Activated CD4-positive, alpha-beta T cell treated with anti-CD3 and anti-CD28 coated beads, Interleukin-2, Interleukin-6, amounts not matched to agents 100 ng/mL and 50 ng/mL, durations not matched to agents 16 hours and 8 hours (primary cell): Measurements from ENCODE around the gene CCN5.
A peak's percentile ranks its signal among the peaks of the same experiment; 100 is the strongest.

ENCODE experiments used
- DNase-seq: peaks from one replicate; pipeline ENCODE4 v3.0.0-alpha.2; 2020

CCN5 gene

DNA sequence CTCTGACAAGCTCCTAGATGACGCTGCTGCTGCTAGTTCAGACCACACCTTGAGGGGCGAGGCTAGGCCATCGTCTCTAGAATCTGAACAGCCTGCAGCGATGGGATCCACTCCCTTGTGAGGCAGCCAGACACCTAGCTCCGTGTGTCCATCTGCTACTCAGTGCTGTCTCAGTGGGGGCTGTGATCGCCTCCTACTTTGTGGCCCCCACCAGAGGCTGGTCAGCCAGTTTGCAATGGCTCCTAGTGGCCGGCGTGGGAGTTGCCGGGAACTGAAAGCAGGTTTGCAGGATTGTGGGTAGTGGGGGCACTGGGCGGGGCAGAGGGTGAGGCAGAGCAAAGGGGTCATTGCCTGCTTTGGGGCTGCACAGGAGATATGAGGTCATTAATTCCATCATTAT is 2.8 kb downstream of the CCN5 start:
- DNase-seq = no peak

GRCh38 chr20:44719841-44720240 is 4.7 kb downstream of the CCN5 start:
- DNase-seq = no peak

GRCh38 chr20:44720621-44720996 is 5.4 kb downstream of the CCN5 start:
- DNase-seq = no peak

GRCh38 chr20:44720997-44721784 is 6.0 kb downstream of the CCN5 start:
- DNase-seq = no peak

DNA sequence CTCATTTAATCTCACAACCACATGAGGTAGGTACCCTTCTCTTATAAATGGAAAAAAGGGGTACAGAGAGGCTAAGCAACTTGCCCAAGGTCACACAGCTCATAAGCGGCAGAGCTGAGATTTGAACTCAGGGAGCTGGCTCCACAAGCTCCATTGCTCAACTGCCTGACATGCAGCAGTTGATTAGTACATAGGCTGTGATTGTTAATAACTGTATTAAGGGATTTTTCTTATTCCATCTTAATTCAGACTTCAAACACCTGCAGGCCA is 6.6 kb downstream of the CCN5 start:
- DNase-seq = no peak

GRCh38 chr20:44722990-44723389 is 7.8 kb downstream of the CCN5 start:
- no peak for DNase-seq

DNA sequence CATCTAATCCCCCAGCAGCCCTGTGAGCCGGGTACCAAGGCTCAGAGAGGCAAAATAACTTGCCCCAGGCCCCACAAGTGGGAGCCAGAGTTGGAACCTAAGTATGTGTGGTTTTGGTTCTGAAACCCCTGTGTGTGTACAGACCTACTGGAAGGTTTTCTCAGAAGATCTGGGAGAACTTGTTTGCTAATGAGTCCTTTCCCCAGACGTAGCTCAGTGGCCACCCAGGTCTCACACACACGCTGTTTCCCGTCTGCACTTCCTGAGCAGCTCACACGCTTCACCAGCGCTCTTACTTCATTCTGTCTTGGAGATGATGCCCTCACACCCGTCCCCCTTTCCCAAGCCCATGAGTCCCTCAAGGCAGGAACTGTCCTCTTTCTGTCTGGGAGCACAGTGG is 8.2 kb downstream of the CCN5 start:
- no peak for DNase-seq

GRCh38 chr20:44723798-44724362 is 8.7 kb downstream of the CCN5 start:
- no peak for DNase-seq

GRCh38 chr20:44724423-44725091 is 9.4 kb downstream of the CCN5 start:
- no peak for DNase-seq

DNA sequence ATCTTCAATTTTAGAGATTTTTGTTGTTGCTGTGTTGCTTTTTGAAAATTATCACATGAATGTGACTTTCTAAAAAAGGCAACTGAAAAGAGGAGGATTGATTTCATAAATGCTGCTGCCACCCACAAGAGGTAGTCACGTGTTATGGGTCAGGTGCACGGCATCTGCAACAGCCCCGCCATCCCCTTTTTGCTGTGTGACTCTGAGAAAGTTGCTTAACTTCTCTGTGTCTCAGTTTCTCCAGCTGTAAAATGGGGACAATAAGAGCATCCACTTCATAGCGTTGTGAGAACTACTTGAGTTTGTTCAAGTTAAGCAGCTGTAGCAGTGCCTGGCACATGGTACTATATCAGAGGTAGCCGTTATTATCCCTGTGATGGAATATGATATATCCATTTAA is 10.7 kb downstream of the CCN5 start:
- DNase-seq = no peak

- no peak for DNase-seq
These were observed 11.9 kb downstream of the CCN5 start for GRCh38 chr20:44727039-44727438.

GRCh38 chr20:44727651-44728050 is 12.5 kb downstream of the CCN5 start:
- no peak for DNase-seq

- DNase-seq = no peak
These were observed 13.8 kb downstream of the CCN5 start for GRCh38 chr20:44728801-44729443.

DNA sequence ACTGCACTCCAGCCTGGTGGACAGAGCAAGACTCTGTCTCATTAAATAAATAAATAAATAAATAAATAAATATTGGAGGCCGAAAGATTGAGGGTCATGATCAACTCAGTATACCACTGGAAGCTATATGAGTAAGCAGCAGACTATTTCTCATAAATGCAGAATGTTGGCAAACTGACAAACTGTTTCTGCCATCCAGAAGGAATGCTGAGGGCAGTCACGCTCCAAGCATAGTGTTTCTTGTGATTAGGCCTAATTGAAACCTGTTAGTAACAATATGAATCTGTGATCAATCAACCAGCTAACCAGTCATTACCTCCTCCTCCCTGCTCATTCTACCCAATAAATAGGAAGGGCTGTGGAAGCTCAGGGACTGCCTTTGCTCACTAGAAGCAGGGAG is 15.3 kb downstream of the CCN5 start:
- no peak for DNase-seq

DNA sequence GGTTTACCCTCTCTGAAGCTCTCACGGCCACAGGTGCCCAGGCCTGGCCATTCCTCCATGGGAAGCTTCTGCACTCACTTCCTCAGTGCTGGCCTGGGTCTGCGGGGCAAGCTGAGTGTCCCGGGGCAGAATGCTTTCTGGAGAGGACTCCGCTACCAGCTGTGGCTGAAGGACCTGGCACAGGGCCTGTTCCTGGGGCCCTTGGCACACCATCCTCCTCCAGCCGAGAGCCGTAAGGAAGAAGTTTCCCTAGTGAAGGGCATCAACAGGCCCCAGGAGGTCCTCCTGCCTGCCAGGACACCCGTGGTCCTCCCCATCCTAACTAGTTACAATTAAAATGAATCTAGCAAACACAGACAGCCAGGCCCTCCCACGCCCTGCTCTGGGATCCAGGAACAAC is 16.5 kb downstream of the CCN5 start:
- DNase-seq = no peak

DNA sequence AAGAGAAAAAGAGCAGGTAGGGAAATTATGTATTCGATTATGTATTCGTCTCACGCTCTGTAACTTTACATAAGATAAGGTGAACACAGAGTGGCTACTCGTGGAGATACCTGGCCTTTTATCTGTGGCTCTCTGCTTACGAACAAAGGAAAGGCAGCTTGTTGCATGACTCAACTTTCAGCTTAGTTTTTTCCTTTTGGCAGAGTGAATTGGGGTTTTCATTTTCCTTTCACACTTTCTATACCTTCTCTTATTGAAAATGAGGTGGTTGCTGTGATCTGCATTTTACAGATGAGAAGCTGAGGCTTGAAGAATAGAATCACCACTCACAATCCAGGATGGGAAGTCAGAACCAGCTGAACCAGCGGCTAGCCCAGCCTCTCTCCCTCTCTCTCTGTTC is 17.2 kb downstream of the CCN5 start:
- no peak for DNase-seq

- DNase-seq = peak; percentile 69
These were observed 18.3 kb downstream of the CCN5 start for GRCh38 chr20:44733341-44734069.

DNA sequence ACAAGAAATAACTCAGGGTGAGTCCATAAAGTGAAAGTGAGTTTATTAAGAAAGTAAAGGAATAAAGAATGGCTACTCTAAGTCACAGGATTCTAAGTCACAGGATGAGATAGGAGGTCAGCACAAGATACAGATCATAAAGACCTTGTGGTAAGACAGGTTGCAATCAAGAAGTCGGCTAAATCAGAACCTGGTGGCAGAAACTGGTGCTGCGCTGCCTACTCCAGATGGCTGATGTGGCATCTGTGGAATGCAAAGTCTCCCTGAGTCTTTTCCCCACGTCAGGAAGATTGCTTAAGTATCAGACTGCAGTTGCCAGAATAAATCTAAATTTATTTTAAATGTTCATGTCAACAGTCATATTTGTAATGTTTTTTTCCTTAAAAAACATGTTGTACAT is 19.8 kb downstream of the CCN5 start:
- DNase-seq = no peak

- DNase-seq = no peak
These were observed 20.6 kb downstream of the CCN5 start for GRCh38 chr20:44735816-44736169.

DNA sequence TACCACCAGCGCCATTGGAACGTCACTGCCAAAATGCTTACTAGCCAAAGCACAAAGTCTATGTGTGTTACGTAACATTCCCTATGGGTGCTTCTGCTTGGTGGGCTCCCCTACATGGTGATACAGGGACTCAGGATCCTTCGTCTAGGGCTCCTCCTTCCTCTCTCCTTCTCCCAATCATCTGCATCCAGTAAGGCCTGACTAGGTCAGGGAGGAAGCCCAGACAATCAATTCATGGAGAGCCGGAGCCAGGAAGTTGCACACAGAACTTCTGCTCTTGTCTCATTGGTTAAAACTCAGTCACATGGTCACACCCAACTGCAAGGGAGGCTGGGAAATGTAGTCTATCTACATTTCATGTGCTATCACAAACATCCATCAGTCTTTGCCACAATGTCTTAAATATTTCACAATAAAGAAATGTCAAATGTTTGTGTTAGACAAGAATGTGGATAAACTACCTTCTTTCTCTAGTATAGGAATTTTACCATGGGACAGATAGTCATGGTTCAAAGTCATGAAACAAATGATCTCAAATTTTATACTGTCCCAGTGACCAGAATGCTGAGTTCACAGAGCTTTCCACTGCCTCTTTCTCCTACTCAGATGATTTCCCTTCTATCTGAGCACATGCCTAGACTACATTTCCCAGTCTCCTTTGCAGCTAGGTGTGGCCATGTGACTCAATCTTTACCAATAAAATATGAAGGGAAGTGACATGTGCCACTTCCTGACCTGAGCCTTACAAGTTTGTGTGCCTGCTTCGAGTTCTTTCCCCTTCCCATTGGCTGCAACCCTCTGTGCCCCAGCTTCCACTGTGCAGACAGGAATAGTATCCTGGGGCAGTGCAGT is 21.2 kb downstream of the CCN5 start:
- DNase-seq = peak; percentile 64

- no peak for DNase-seq
These were observed 21.9 kb downstream of the CCN5 start for GRCh38 chr20:44737116-44737515.

DNA sequence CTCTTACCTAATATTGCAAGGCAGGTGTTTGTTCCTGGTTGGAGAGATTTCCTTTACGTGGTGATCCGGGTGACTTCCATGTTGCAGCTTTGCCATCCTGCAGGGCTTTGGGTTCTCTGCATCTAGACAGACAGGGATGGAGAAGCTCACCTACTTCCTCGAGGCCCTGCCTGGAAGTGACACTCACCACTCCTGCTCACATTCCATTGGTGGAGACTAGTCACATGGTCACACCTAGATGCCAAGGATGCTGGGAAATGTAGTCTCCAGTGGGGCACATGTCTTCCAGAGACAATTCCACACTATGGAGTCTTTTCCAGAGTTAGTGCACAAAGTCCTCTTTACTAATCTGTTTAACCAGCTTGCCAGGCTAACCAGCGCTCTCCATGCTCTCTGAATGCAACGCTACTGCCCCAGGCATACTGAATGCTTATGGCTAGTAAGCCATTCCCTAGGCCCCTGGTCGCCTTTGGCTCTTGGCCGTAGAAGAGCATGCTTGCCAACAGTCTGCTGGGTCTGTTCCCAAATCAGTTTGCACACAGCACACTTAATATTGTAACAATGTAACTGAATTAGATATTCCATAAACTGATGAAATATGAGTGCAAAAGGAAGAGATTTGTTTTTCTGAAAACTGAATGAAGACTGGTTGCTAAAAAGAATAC is 23.8 kb downstream of the CCN5 start:
- peak; percentile 76 for DNase-seq
